ENCODE results near the gene UCN2. TPM values are rescaled to one million over a fixed set of nuclear protein-coding genes. Genes with fewer than 3 reads are reported as not detected.

The UCN2 gene
- total and polyA plus RNA-seq, 2 donors: 0.09 to 4.7 TPM

- Histone ChIP-seq H3K9me3 (ENCODE audit: control insufficient read depth in 2 of 2, insufficient read depth in 1 of 2, low read length in 1 of 2) (no peaks in the 10 kb centered on the region), H3K27me3 (ENCODE audit: control insufficient read depth in 2 of 2, insufficient read depth in 1 of 2, low read length in 1 of 2) (no peaks in the 10 kb centered on the region), H3K36me3 (ENCODE audit: control insufficient read depth in 2 of 2, insufficient read depth in 2 of 2, low read length in 1 of 2) (no peaks in the 10 kb centered on the region), H3K27ac (ENCODE audit: low read depth in 1 of 2, low read length in 1 of 2) (no peak overlapping the region), H3K4me3 (ENCODE audit: low read length in 2 of 2) (no peak overlapping the region), H3K4me1 (ENCODE audit: control insufficient read depth in 2 of 2, insufficient read depth in 2 of 2, low read length in 2 of 2) (peaks cover 0 to 13% of the 10 kb centered on the region in 2 donors)
- DNase-seq (ENCODE audit: low read depth in 6 of 9, low spot score in 9 of 9): no peak
- 88% methylated on average over 6 of the region's 6 CpGs for WGBS
Measured at GRCh38 chr3:48521635-48522034, 41.9 kb downstream of the UCN2 start.

- Histone ChIP-seq H3K9me3 (ENCODE audit: control insufficient read depth in 2 of 2, insufficient read depth in 1 of 2, low read length in 1 of 2) (no peaks in the 10 kb centered on the region), H3K4me1 (ENCODE audit: control insufficient read depth in 2 of 2, insufficient read depth in 2 of 2, low read length in 2 of 2) (peaks cover 0 to 26% of the 10 kb centered on the region in 2 donors), H3K27me3 (ENCODE audit: control insufficient read depth in 2 of 2, insufficient read depth in 1 of 2, low read length in 1 of 2) (no peaks in the 10 kb centered on the region), H3K36me3 (ENCODE audit: control insufficient read depth in 2 of 2, insufficient read depth in 2 of 2, low read length in 1 of 2) (no peaks in the 10 kb centered on the region), H3K4me3 (ENCODE audit: low read length in 2 of 2) (no peak overlapping the region), H3K27ac (ENCODE audit: low read depth in 1 of 2, low read length in 1 of 2) (no peak overlapping the region)
- DNase-seq (ENCODE audit: low read depth in 6 of 9, low spot score in 9 of 9): no peak
- WGBS: 93% methylated on average over 9 of the region's 9 CpGs
Measured at GRCh38 chr3:48519277-48519643, 44.3 kb downstream of the UCN2 start.

- Histone ChIP-seq H3K4me1 (ENCODE audit: control insufficient read depth in 2 of 2, insufficient read depth in 2 of 2, low read length in 2 of 2) (peaks cover 0 to 26% of the 10 kb centered on the region in 2 donors), H3K9me3 (ENCODE audit: control insufficient read depth in 2 of 2, insufficient read depth in 1 of 2, low read length in 1 of 2) (no peaks in the 10 kb centered on the region), H3K27ac (ENCODE audit: low read depth in 1 of 2, low read length in 1 of 2) (no peak overlapping the region), H3K27me3 (ENCODE audit: control insufficient read depth in 2 of 2, insufficient read depth in 1 of 2, low read length in 1 of 2) (no peaks in the 10 kb centered on the region), H3K4me3 (ENCODE audit: low read length in 2 of 2) (no peak overlapping the region), H3K36me3 (ENCODE audit: control insufficient read depth in 2 of 2, insufficient read depth in 2 of 2, low read length in 1 of 2) (no peaks in the 10 kb centered on the region)
- 36% methylated on average over 12 of the region's 12 CpGs for WGBS
- peak in 1 of 9 donors; percentile 38 for DNase-seq (ENCODE audit: low read depth in 6 of 9, low spot score in 9 of 9)
Measured at GRCh38 chr3:48518638-48519276, 44.8 kb downstream of the UCN2 start.

GRCh38 chr3:48518069-48518468, 45.5 kb downstream of the UCN2 start:
- Histone ChIP-seq H3K27me3 (ENCODE audit: control insufficient read depth in 2 of 2, insufficient read depth in 1 of 2, low read length in 1 of 2) (no peaks in the 10 kb centered on the region), H3K27ac (ENCODE audit: low read depth in 1 of 2, low read length in 1 of 2) (no peak overlapping the region), H3K4me1 (ENCODE audit: control insufficient read depth in 2 of 2, insufficient read depth in 2 of 2, low read length in 2 of 2) (peaks cover 0 to 26% of the 10 kb centered on the region in 2 donors), H3K4me3 (ENCODE audit: low read length in 2 of 2) (no peak overlapping the region), H3K9me3 (ENCODE audit: control insufficient read depth in 2 of 2, insufficient read depth in 1 of 2, low read length in 1 of 2) (no peaks in the 10 kb centered on the region), H3K36me3 (ENCODE audit: control insufficient read depth in 2 of 2, insufficient read depth in 2 of 2, low read length in 1 of 2) (no peaks in the 10 kb centered on the region)
- no peak for DNase-seq (ENCODE audit: low read depth in 6 of 9, low spot score in 9 of 9)
- 98% methylated on average over 6 of the region's 6 CpGs for WGBS

- no peak overlapping the region for H3K4me3 ChIP-seq (ENCODE audit: low read length in 2 of 2)
- H3K27ac ChIP-seq (ENCODE audit: low read depth in 1 of 2, low read length in 1 of 2): no peak overlapping the region
- no peaks in the 10 kb centered on the region for H3K36me3 ChIP-seq (ENCODE audit: control insufficient read depth in 2 of 2, insufficient read depth in 2 of 2, low read length in 1 of 2)
- H3K27me3 ChIP-seq (ENCODE audit: control insufficient read depth in 2 of 2, insufficient read depth in 1 of 2, low read length in 1 of 2): no peaks in the 10 kb centered on the region
- peaks cover 0 to 26% of the 10 kb centered on the region in 2 donors for H3K4me1 ChIP-seq (ENCODE audit: control insufficient read depth in 2 of 2, insufficient read depth in 2 of 2, low read length in 2 of 2)
- no peak for DNase-seq (ENCODE audit: low read depth in 6 of 9, low spot score in 9 of 9)
- WGBS: 93% methylated on average over 8 of the region's 8 CpGs
- H3K9me3 ChIP-seq (ENCODE audit: control insufficient read depth in 2 of 2, insufficient read depth in 1 of 2, low read length in 1 of 2): no peaks in the 10 kb centered on the region
Measured at GRCh38 chr3:48516571-48516970, 47.0 kb downstream of the UCN2 start.

GRCh38 chr3:48514431-48515227, 49.0 kb downstream of the UCN2 start:
- H3K27ac ChIP-seq (ENCODE audit: low read depth in 1 of 2, low read length in 1 of 2): no peak overlapping the region
- H3K4me3 ChIP-seq (ENCODE audit: low read length in 2 of 2): no peak overlapping the region
- H3K4me1 ChIP-seq (ENCODE audit: control insufficient read depth in 2 of 2, insufficient read depth in 2 of 2, low read length in 2 of 2): peaks cover 0 to 26% of the 10 kb centered on the region in 2 donors
- H3K27me3 ChIP-seq (ENCODE audit: control insufficient read depth in 2 of 2, insufficient read depth in 1 of 2, low read length in 1 of 2): peaks cover 0 to 7% of the 10 kb centered on the region in 2 donors
- H3K9me3 ChIP-seq (ENCODE audit: control insufficient read depth in 2 of 2, insufficient read depth in 1 of 2, low read length in 1 of 2): no peaks in the 10 kb centered on the region
- WGBS: 52% methylated on average over 8 of the region's 8 CpGs
- peak in 7 of 9 donors; percentile 13 to 78 (median 36) for DNase-seq (ENCODE audit: low read depth in 6 of 9, low spot score in 9 of 9)
- no peaks in the 10 kb centered on the region for H3K36me3 ChIP-seq (ENCODE audit: control insufficient read depth in 2 of 2, insufficient read depth in 2 of 2, low read length in 1 of 2)

Other genes starting within 250 kb of the UCN2 start
- not detected for gene SPINK8, start 230.1 kb downstream of the UCN2 start, total RNA-seq
- gene SPINK8, start 230.1 kb downstream of the UCN2 start, polyA plus RNA-seq: 0.14 TPM
- 0.05 TPM for gene FBXW12, start 191.6 kb downstream of the UCN2 start, total RNA-seq
- 0.07 TPM for gene FBXW12, start 191.6 kb downstream of the UCN2 start, polyA plus RNA-seq
- gene PLXNB1, start 133.7 kb downstream of the UCN2 start, total RNA-seq: 7.7 TPM
- 112 TPM for gene PLXNB1, start 133.7 kb downstream of the UCN2 start, polyA plus RNA-seq
- 17.8 TPM for gene CCDC51, start 123.7 kb downstream of the UCN2 start, total RNA-seq
- 14.1 TPM for gene CCDC51, start 123.7 kb downstream of the UCN2 start, polyA plus RNA-seq
- gene TMA7, start 123.5 kb downstream of the UCN2 start, total RNA-seq: 660 TPM
- 735 TPM for gene TMA7, start 123.5 kb downstream of the UCN2 start, polyA plus RNA-seq
- 6.2 TPM for gene ATRIP, start 117.0 kb downstream of the UCN2 start, total RNA-seq
- gene ATRIP, start 117.0 kb downstream of the UCN2 start, polyA plus RNA-seq: 8.4 TPM
- 115 TPM for gene SHISA5, start 59.6 kb downstream of the UCN2 start, total RNA-seq
- gene SHISA5, start 59.6 kb downstream of the UCN2 start, polyA plus RNA-seq: 104 TPM
- gene PFKFB4, start 7.0 kb downstream of the UCN2 start, total RNA-seq: 6.1 TPM
- 3.5 TPM for gene PFKFB4, start 7.0 kb downstream of the UCN2 start, polyA plus RNA-seq
- 4.4 TPM for gene COL7A1, start 31.5 kb upstream of the UCN2 start, total RNA-seq
- gene COL7A1, start 31.5 kb upstream of the UCN2 start, polyA plus RNA-seq: 273 TPM
- gene UQCRC1, start 45.9 kb upstream of the UCN2 start, total RNA-seq: 159 TPM
- 108 TPM for gene UQCRC1, start 45.9 kb upstream of the UCN2 start, polyA plus RNA-seq
- gene TMEM89, start 58.0 kb upstream of the UCN2 start, total RNA-seq: not detected
- gene TMEM89, start 58.0 kb upstream of the UCN2 start, polyA plus RNA-seq: 0.23 TPM
- 8.9 TPM for gene SLC26A6, start 71.7 kb upstream of the UCN2 start, total RNA-seq
- gene SLC26A6, start 71.7 kb upstream of the UCN2 start, polyA plus RNA-seq: 24.7 TPM
- 0.38 TPM for gene CELSR3, start 99.1 kb upstream of the UCN2 start, total RNA-seq
- 1.4 TPM for gene CELSR3, start 99.1 kb upstream of the UCN2 start, polyA plus RNA-seq
- gene NCKIPSD, start 122.1 kb upstream of the UCN2 start, total RNA-seq: 8.8 TPM
- 7.0 TPM for gene NCKIPSD, start 122.1 kb upstream of the UCN2 start, polyA plus RNA-seq
- 98.4 TPM for gene IP6K2, start 153.4 kb upstream of the UCN2 start, total RNA-seq
- 134 TPM for gene IP6K2, start 153.4 kb upstream of the UCN2 start, polyA plus RNA-seq

All from thymus (tissue), 11 donors.